GM21423 (cell line): Measurements from ENCODE around the gene GALK1.
A peak's percentile ranks its signal among the peaks of the same experiment; 100 is the strongest.
"Not testable (repeated sequence)": the region's sequence is repeated elsewhere in the genome, so short reads cannot be mapped to it uniquely, and the experiment has no call there.

ENCODE experiments used
- ATAC-seq: cut with Tn5 transposase; IDR thresholded peaks from one replicate; pipeline ENCODE4 v1.9.1; 2021; ENCODE audit warnings: mild to moderate bottlenecking, moderate library complexity; ENCODE audit not compliant: unreplicated experiment

Gene GALK1

DNA sequence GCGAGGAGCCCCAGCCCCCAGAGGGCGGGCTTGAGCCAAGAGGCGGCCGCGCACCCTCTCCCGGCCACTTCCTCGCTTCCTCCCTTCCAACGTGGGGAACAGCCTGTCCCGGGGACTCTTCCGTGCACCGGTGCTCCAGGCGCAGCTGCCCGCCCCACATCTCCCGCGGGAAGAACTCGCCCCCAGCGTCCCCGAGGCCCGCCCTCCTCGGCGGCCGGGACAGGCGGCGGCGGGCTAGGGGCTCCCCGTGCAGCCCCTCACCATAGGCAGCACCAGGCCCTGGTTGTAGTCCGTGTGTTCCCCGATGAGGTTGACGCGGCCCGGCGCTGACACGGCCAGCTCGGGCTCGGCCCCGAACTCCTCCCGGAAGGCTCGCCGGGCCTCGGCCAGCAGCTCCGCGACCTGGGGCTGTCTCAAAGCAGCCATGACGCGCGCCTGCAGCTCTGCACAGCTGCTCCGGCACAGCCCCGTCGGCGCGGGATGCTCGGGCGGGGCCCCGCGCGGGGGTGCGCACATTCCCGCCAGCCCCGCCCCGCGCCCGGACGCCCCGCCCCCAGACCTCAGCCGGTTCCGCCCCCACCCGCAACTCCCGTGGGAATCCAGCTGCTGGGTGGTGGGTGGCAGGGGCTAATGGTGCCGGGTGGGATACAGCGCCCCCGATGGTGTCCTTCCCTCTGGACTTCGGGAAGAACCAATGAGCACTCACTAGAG, at the start of gene GALK1:
Gene GALK1, minus strand, starts transcription at position 482 of the 711 bp plus-strand sequence. Its CDS starts 56 bp downstream, at position 426.
- peak; percentile 70 for ATAC-seq

DNA sequence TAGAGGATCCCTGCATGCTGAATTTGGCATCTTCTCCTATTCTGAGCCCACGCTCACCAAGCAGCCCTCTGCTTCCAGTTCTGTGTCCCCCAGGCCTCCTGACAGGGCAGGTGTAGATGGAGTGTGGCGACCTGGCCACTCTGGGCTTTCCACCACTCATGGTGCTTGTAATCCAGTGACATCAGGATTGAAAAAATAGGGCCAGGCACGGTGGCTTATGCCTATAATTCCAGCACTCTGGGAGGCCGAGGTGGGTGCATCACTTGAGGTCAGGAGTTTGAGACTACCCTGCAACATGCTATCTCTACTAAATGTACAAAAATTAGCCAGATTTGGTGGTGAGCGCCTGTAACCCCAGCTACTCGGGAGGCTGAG, 49.0 kb upstream of the GALK1 start:
- no peak for ATAC-seq

DNA sequence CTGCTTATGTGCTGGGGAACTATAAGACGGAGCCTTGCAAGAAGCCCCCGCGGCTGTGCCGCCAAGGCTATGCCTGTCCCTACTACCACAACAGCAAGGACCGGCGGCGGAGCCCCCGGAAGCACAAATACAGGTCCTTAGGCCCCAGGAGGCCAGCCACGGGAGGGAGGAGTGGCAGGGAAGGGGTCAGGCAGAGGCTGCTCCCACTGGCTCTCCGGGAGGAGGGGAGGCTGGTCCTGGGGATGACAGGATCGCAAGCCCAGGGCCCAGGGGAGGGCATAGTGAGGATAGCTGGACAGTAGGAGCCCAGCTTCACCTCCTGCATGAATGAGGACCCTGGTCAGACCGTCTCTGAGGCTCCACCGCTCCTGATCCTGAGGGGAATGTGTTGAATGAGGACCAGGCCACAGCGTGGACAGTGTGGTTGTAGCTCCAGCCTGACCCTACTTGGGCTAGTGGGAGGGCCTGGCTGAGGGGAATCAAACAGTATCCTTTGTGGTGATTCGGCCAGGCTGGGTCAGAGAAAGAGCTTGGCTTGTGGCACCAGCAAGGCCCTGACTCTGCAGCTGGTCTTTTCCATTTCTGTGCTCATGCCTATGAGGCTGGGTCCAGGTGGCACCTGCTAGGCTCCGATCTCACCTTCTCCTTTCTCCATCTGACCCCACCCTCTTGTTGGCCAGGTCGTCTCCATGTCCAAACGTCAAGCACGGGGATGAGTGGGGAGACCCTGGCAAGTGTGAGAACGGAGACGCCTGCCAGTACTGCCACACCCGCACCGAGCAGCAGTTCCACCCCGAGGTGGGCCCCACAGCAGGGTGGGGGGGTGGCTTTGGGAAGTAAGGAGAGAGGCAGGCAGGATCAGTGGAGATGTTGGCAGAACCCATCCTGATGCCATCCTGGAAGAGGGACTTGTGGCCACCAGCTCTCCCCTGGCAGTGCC, 48.4 kb upstream of the GALK1 start:
- no peak for ATAC-seq

DNA sequence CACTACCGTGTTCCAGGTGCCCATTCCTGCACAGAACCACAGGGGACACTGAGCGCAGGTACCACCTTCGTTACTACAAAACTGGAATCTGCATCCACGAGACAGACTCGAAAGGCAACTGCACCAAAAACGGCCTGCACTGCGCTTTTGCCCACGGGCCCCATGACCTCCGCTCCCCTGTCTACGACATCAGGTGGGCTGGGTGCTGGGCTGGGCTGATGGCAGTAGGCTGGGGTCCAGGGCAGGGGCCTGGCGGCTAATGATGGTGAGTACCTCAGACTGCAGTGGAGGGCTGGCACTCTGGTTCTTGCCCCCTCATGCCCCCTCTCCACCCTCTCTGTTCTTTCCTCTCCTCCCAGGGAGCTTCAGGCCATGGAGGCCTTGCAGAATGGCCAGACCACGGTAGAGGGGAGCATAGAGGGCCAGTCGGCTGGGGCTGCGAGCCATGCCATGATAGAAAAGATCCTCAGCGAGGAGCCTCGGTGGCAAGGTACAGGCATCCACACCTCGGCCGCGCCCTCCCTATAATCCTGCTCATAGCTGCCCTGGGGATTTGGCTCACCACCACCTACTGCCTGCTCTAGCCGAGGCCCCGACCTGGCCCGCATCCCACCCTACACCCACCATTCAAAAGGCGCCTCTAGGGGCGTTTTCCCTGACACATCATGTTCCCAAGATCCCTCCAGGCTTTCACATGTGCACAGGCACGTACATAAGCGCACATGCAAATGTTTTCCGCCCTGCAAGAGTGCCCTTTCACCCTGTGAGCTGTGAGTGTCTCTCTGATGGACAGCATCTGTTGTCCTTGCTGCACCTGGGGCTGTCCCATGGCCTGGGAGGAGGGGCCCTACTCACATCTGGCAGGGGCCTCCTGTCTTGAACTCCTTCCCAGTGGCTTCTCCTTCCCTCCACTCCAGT, 47.4 kb upstream of the GALK1 start:
- ATAC-seq, result no peak

DNA sequence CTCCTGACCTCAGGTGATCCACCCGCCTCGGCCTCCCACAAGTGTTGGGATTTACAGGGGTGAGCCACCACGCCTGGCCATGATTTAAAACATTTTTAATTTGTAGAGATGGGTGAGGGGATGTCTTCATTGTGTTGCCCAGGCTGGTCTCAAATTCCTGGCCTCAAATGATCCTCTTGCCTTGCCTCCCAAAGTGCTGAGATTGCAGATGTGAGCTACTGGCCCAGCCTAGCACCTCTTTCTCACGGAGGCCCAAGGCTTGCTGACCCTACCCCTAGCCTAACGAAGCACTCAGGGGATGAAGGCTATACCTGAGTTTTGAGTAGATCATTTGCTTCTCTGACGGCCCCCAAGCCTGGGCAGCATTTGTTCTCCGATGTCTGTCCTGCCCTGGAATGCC, 46.2 kb upstream of the GALK1 start:
- no peak for ATAC-seq

DNA sequence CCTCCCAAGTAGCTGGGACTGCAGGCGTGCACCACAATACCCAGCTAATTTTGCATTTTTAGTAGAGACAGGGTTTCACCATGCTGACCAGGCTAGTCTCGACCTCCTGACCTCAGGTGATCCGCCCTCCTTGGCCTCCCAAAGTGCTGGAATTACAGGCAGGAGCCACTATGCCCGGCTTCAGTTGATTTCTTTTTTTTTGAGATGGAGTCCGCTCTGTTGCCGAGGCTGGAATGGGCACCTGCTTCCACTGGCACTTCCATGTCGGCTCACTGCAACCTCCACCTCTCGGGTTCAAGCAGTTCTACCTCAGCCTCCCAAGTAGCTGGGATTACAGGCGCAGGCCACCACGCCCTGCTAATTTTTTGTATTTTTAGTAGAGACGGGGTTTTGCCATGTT, 45.8 kb upstream of the GALK1 start:
- not testable (repeated sequence) for ATAC-seq

DNA sequence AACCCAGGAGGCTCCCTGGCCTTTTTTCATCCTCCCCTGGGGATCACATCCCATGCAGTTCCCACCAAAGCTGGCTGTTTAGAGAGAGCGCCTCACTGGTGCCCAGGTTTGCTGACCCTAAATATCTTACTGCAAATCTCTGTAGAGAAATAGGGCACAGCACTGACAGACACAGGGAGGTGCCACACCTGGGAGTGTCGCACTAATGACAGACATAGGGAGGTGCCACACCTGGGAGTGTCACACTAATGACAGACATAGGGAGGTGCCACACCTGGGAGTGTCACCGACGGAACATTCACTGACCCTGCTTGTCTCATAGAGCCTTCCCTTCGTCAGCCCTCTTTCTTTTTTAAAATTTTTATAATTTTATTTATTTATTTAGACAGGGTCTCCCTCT, 45.2 kb upstream of the GALK1 start:
- ATAC-seq, result no peak

DNA sequence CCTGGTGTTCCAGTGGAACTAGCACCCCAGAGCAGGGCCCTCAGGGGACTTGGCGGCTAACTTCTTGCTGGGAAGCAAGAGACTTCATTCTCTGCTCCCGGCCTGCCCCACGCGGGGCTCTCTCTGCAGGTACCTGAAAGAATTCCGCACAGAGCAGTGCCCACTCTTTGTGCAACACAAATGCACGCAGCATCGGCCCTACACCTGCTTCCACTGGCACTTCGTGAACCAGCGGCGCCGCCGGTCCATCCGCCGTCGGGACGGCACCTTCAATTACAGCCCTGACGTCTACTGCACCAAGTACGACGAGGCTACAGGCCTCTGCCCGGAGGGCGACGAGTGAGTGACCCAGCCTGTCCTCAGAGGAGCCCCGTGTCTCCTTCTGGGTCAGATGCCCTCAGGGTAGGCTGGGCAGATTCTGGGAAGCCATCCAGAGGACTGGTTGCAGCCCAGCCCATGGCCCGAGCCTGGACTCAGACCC, 44.7 kb upstream of the GALK1 start:
- no peak for ATAC-seq

DNA sequence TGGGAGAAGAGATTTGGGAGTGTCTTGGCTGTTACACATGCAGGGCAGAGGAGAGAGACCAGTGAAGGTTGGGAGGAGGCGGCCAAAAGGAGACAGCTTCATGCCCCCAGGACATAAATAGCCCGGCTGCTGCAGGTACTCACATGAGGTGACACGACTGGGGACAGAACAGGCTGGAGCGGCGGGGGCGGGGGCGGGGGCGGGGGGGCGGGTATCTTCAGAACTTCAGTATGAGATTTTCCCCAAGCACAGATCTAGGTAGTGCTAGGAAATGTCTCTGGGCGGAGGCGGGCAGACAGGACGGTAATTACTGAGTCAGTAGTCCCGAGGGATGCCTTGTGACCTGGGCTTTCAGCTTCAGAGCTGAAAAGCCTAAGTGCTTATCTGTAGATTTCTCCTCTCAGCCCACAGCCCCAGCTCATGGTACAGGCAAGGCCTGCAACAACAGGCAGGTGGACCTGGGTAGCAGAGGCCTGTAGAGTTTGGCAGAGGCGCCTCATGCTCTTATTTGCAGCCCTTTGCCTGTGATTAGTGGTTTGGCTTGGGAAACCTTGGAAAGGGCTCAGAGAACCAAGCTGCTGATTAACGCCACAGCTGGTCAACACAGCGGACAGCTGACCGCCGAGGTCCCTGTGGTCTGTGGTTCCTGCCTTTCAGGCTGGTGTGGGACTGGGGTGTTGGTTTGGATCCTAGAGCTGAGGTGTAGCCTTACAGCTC, 44.1 kb upstream of the GALK1 start:
- ATAC-seq, result no peak

DNA sequence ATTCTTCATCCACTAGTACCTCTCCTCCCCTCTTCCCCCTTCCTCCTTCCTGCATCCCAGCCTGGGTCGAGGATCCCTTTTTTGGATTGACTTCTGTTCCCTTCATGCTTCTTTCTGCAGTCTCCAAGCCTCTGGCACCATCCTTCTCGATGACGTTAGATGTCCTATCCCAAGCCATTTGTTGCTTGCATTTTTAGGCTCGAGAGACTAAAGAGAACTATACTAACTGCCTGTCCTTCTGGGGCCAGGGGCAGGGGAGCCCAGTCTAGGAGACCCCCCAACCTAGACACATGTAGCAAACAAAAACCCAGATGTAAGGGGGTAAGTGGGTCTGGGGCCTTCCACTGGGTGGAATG, 43.5 kb upstream of the GALK1 start:
- ATAC-seq, result no peak

DNA sequence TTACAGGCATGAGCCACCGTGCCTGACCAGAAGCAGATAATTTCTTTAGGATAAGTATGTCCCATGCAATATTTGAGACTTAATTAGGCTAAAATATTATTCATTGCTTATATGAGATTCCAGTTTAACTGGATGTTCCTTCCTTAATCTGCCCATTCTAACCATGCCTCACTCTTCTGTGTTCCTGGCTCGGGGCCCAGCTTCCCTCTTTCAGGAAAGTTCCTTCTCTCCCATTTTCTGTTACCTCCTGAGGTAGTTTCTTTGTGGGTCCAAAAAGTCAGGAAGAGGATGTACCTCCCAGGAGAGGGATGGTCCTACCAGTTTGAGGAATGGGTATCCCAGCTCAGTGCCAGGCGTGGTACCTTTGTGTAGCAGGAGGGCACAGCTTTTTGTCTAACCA, 42.9 kb upstream of the GALK1 start:
- ATAC-seq, result no peak

DNA sequence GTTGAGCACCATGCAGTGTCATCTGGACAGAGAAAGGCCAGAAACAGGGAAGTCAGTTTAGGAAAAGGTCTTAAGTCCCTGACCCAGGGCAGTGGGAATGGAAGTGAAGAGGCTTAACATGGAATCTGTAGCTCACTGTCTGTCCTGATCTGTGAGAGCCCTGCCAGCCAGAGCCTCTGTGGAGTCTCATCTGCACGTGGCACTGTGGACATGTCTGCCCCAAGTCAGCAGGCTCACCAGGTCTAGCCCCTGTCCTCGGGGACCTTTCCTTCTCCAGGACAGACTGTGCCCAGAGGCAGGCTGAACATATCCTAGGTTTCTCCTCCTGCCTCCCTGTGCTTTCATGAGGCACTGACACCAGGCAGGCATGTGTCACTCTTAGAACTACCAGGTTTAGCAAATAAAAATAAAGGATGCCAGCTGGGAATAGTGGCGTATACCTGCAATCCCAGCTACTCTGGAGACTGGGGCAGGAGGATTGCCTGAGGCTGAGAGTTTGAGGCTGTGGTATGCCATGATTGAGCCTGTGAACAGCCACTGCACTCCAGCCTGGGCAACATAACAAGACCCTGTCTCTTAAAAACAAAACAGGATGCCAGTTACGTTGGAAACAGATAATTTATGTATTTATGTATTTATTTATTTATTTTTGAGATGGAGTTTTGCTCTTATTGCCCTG, 42.0 kb upstream of the GALK1 start:
- no peak for ATAC-seq

DNA sequence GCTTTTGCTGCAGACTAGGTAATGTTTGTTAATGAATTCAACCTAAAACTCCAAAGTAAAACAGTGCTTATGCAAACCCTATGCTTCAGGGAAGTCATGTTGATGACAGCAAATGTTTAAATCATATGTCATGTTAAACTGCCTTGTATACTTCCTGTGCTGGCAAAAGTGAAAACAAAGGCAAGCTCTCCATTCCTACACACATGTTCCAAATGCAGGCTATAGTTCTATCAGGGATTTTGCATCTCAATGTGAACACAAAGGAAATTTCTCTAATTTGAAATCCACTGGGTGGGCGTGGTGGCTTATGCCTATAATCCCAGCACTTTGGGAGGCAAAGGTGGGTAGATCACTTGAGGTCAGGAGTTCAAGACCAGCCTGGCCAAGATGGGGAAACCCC, 38.9 kb upstream of the GALK1 start:
- ATAC-seq, result no peak

DNA sequence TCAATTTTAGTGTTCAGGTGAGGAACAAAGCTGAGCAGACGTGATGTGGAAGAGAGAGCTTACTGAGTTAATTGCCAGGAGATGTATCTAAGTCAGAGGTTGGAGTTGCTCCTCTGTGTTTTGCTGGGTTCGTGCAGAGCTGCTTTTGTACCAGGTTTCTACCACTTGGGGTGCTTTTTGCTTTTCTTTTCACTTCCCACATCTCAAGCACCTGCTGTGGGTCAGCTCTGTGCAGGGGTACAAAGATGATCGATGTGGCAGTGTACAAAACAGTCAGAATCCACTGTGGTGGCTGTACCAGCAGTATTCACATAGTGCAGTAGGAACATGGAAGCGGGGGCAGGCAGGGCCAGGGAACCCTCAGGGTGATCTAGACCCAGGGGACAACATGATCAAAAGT, 34.4 kb upstream of the GALK1 start:
- ATAC-seq, result no peak

DNA sequence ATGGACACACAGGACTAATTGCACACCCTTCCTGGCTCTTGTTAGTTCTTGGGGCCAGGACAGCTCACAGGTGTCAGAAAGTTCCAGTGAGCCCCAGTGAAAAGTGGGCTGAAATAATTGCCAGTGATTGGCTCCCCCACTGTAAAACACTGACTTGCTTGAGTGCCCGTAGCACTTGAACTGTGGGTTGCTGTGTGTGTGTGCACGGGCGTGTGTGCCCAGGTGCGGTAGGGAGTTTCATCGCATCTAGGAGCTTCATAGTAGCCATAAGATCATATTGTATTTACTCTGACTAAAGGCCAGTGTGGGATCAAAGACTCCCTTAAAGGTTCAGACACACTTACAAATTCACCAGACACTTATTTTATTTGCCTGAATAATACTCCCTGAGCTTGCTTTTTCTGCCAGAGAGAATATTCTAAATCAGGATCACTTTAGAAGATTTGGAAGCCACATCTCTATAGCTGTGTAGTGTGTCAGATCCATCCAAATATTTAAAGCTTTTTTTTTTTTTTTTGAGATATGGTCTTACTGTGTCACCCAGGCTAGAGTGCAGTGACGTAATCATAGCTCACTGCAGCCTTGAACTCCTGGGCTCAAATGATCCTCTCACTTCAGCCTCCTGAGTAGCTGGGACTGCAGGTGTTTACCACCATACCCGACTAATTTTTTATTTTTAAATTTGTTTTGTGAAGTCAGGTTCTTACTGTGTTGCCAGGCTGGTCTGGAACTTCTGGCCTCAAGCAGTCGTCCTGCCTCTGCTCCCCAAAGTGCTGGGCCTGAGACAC, 31.0 kb upstream of the GALK1 start:
- no peak for ATAC-seq

DNA sequence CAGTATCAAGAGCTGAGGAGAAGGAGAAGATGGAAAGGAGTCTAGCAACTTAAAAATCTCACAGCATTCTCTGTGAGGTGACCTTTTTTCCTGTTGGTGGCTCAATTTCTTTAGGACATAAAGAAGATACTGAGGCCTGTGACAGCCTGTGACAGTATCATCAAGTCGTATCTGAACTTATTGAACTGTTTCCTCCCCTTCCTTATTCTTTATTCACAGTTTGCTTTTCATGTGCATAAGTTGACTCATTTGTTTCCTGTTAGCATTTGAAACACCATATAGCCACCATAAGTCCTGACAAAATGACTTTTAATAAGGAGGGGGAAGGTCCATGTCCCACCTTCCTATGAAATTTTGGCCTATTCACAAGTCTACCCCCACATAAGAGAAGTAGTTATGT, 28.5 kb upstream of the GALK1 start:
- ATAC-seq, result no peak

DNA sequence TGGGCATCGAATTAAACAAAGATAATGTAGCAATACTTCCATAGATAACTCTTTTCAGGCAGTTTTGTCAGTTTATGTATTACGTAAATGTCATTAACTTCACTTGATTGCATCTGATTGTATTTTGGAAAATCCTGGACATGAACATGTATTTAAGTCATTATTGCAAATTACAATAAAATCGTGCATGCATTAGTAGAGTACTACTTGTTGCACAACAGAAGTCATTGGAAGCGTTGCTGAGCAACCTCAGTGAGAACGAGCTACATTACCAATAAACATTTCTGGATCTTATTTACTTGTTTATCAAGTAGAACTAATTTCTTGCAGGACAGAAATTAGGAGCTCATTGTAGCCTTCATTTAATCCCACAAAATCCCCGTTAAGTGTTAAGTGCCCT, 26.3 kb upstream of the GALK1 start:
- ATAC-seq, result no peak

DNA sequence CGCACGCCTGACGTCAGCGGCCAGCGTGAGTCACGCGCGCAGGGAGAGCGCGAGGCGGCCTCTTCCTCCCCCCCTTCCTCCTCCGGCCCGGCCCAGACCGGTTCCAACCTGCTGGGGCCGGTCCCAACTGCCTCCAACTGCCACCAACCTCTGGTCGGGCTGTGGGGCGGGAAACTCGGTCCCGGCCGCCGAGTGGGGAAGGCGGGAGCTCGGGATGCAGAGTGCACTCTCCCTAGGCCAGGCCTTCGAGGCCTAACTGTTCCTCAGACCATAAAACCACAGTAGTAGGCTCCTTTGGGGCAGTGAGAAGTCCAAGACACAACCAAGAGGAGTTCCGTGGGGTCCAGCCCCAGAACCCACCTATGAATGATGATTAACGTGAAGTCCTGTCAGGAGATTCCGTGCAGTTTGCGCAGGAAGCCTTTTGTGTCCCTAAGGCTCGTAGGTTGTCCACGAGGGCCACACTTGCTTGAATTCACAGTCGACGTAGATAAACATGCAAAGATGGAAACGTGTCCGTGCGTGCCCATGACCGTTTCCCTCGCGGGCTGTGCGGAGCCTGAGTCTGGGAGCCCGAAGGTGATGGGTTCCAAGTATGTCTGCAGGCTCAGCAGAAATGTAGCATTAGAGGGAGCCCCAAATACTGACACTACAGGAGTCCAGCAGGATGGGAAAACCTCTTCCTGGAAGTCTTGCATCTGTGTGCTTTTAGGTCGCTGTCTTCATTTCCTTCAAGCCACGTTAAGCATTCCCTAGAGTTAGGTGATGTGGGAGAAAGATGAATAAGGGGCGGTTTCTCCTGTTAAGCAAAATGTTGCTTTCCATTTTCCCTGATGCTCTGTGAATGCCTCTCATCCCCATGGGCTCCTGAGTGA, 20.3 kb upstream of the GALK1 start:
- ATAC-seq, result peak; percentile 58
